Mammary epithelial cell (primary cell): ENCODE data around the gene TOP3B.

Experiments used
- EZH2 ChIP-seq: IDR thresholded peaks from 2 replicates; pipeline ENCODE4 v1.6.1; 2012; ENCODE audit warnings: low read length, inconsistent platforms, borderline replicate concordance
- TF ChIP-seq, protein P1 (sequence below), 2 donors: IDR thresholded peaks in 1 of 2; conservative IDR thresholded peaks in 1 of 2; 2 replicates each; pipeline ENCODE4 v1.5.1; 2011 to 2012; ENCODE audit warnings: inconsistent platforms in 2 of 2, low read length in 2 of 2, mild to moderate bottlenecking in 2 of 2, control low read depth in 1 of 2, low read depth in 1 of 2; ENCODE audit not compliant: insufficient read depth in 1 of 2; ENCODE audit errors: extremely low read depth in 1 of 2

DNA sequence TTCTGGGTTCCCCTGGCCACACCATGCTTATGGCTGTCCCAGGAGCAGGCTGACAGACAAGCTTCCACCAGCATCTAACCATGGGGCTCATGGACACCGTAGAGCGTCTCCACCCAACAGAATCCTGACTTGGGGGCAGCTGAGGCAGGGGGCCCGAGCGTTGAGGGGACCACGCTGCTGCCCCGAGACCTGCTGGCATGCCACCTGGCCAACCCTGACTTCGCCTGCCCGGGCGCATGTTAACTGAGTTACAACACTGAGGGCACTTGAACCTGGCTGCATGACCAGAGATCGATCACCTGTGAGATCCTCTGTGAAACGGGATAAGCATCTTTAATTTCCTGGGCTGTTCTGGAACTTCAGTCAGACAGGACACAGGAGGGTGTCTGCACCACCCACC is 43.7 kb downstream of the TOP3B start:
- TF ChIP-seq, protein P1, sequence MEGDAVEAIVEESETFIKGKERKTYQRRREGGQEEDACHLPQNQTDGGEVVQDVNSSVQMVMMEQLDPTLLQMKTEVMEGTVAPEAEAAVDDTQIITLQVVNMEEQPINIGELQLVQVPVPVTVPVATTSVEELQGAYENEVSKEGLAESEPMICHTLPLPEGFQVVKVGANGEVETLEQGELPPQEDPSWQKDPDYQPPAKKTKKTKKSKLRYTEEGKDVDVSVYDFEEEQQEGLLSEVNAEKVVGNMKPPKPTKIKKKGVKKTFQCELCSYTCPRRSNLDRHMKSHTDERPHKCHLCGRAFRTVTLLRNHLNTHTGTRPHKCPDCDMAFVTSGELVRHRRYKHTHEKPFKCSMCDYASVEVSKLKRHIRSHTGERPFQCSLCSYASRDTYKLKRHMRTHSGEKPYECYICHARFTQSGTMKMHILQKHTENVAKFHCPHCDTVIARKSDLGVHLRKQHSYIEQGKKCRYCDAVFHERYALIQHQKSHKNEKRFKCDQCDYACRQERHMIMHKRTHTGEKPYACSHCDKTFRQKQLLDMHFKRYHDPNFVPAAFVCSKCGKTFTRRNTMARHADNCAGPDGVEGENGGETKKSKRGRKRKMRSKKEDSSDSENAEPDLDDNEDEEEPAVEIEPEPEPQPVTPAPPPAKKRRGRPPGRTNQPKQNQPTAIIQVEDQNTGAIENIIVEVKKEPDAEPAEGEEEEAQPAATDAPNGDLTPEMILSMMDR (conservative IDR thresholded peaks at IDR 0.05 in 1 of 2, IDR thresholded peaks at IDR 0.05 in 1 of 2; ENCODE audit: extremely low read depth in 1 of 2, insufficient read depth in 1 of 2, low read depth in 1 of 2, low read length in 2 of 2), result no peak
- TF ChIP-seq EZH2, result no peak
